Esophagus muscularis mucosa (tissue), 4 donors: Measurements from ENCODE around the gene ARID3A. TPM values are rescaled to one million over a fixed set of nuclear protein-coding genes. Genes with fewer than 3 reads are reported as not detected.

Experiments
- DNase-seq: peaks from one replicate; pipeline ENCODE4 v3.0.0-alpha.2; 2017; ENCODE audit errors: extremely low spot score
- H3K27ac ChIP-seq, 4 donors: fragments of 200-600 bp; sonication (generic); replicated peaks in 1 of 4; 1 replicate in 3 of 4; 2 replicates in 1 of 4; pipeline ENCODE4 v1.5.1; 2016 to 2019; ENCODE audit warnings: mild to moderate bottlenecking in 1 of 4
- H3K27me3 ChIP-seq, 4 donors: fragments of 200-600 bp; sonication (generic); one replicate each; pipeline versions ENCODE4 v1.5.1 to v1.6.0; 2016 to 2019
- H3K36me3 ChIP-seq, 4 donors: fragments of 200-600 bp; sonication (generic); one replicate each; pipeline ENCODE4 v1.5.1; 2016 to 2019
- H3K4me1 ChIP-seq, 4 donors: fragments of 200-600 bp; sonication (generic); one replicate each; pipeline ENCODE4 v1.5.1; 2016 to 2019
- H3K4me3 ChIP-seq, 4 donors: fragments of 200-600 bp; sonication (generic); 1 replicate in 2 of 4; 2 replicates in 2 of 4; pipeline ENCODE4 v1.5.1; 2016 to 2019; ENCODE audit warnings: mild to moderate bottlenecking in 4 of 4, moderate library complexity in 1 of 4
- H3K9me3 ChIP-seq, 4 donors: fragments of 200-600 bp; sonication (generic); 1 replicate in 3 of 4; 2 replicates in 1 of 4; pipeline ENCODE4 v1.5.1; 2016 to 2019
- CTCF ChIP-seq, 3 experiments: fragments of 200-600 bp in 2 of 3; fragments of 450-650 bp in 1 of 3; sonication (generic) in 2 of 3; IDR thresholded peaks; one replicate each; pipeline ENCODE4 v1.5.1; 2017 to 2019; ENCODE audit warnings: antibody characterized with exemption in 3 of 3, mild to moderate bottlenecking in 2 of 3, moderate library complexity in 1 of 3
- EP300 ChIP-seq: sonication (generic); formaldehyde crosslinking; IDR thresholded peaks from one replicate; pipeline ENCODE4 v1.6.1; 2017; ENCODE audit warnings: antibody characterized with exemption
- POLR2A ChIP-seq: fragments of 450-650 bp; IDR thresholded peaks from one replicate; pipeline ENCODE4 v1.6.1; 2017; ENCODE audit warnings: antibody characterized with exemption, moderate library complexity, mild to moderate bottlenecking, low read depth
- POLR2AphosphoS5 ChIP-seq, 2 donors: sonication (generic); formaldehyde crosslinking; IDR thresholded peaks; one replicate each; pipeline ENCODE4 v1.6.1; 2017; ENCODE audit warnings: antibody characterized with exemption in 2 of 2
- WGBS: methylation state at CpG from one replicate; pipeline ENCODE4 v1.1.5; 2018; 5-methylcytosine and 5-hydroxymethylcytosine counted together
- intact Hi-C: fragments of 100-400 bp; cut with DNase I; formaldehyde crosslinking; loops from one replicate; pipeline ENCODE4 v1.15.1; 2023
- total RNA-seq, 4 donors: library from RNA; depleted of rRNA; stranded (reverse); fragments of >200 nt; gene quantifications; one replicate each; pipeline versions ENCODE4 v1.1.0 to v1.2.1, GENCODE V29; 2016

Gene ARID3A
- total RNA-seq, 4 donors from 2014 or later: 2.9 to 8.4 (median 5.0) TPM

- peak; percentile 97 for DNase-seq
- peak within 1 kb of the TSS; percentile 82 to 98 (median 92) for H3K4me3 ChIP-seq
- intact Hi-C loops: loop anchor here (5.0 kb wide), 2 partner anchors 122 to 217 kb away; no protein-coding TSS in a partner anchor
- WGBS: 0% methylated on average over 11 of the region's 78 CpGs
- H3K27me3 ChIP-seq: peaks cover 0 to 9% (median 0%) of the 10 kb centered on the region in 4 donors
- peaks cover 24 to 43% (median 32%) of the 10 kb centered on the region in 4 donors for H3K4me1 ChIP-seq
- H3K36me3 ChIP-seq: peaks cover 7 to 33% (median 26%) of the 10 kb centered on the region in 4 donors
- peak within 1 kb of the TSS; percentile 84 to 88 (median 87) for H3K27ac ChIP-seq
- no peaks in the 10 kb centered on the region for H3K9me3 ChIP-seq
- peak; percentile 90 to 94 for TF ChIP-seq POLR2AphosphoS5 (IDR thresholded peaks at IDR 0.05)
- peak; percentile 35 for TF ChIP-seq POLR2A
- peak in 2 of 3 experiments; percentile 43 to 46 for TF ChIP-seq CTCF (IDR thresholded peaks at IDR 0.05)
- no peak for TF ChIP-seq EP300
These were observed 58.5 kb downstream of the ARID3A start, which contains the start of gene WDR18 for GRCh38 chr19:984165-984967. Gene WDR18 (plus strand): TSS chr19:984345. CDS start chr19:984354, 9 bp downstream.

- 91% methylated on average over 11 of the region's 14 CpGs for WGBS
- no peak overlapping the region for H3K27ac ChIP-seq
- no peak for DNase-seq
- H3K4me1 ChIP-seq: peaks cover 24 to 42% (median 34%) of the 10 kb centered on the region in 4 donors
- intact Hi-C loops: no loop called here
- H3K36me3 ChIP-seq: peaks cover 10 to 50% (median 43%) of the 10 kb centered on the region in 4 donors
- no peak overlapping the region for H3K4me3 ChIP-seq
- no peaks in the 10 kb centered on the region for H3K27me3 ChIP-seq
- H3K9me3 ChIP-seq: no peaks in the 10 kb centered on the region
- TF ChIP-seq POLR2AphosphoS5 (IDR thresholded peaks at IDR 0.05) (no peak), EP300 (no peak), CTCF (IDR thresholded peaks at IDR 0.05) (no peak), POLR2A (no peak)
These were observed 60.2 kb downstream of the ARID3A start for GRCh38 chr19:986083-986482.

- 80% methylated on average over 2 of the region's 14 CpGs for WGBS
- peaks cover 16 to 33% (median 27%) of the 10 kb centered on the region in 4 donors for H3K4me1 ChIP-seq
- no peaks in the 10 kb centered on the region for H3K9me3 ChIP-seq
- H3K4me3 ChIP-seq: no peak overlapping the region
- no peak overlapping the region for H3K27ac ChIP-seq
- no peak for DNase-seq
- TF ChIP-seq POLR2AphosphoS5 (IDR thresholded peaks at IDR 0.05): no peak
- TF ChIP-seq POLR2A: no peak
- TF ChIP-seq CTCF (IDR thresholded peaks at IDR 0.05): no peak
- TF ChIP-seq EP300: no peak
- intact Hi-C loops: no loop called here
- peaks cover 17 to 63% (median 57%) of the 10 kb centered on the region in 4 donors for H3K36me3 ChIP-seq
- no peaks in the 10 kb centered on the region for H3K27me3 ChIP-seq
These were observed 62.2 kb downstream of the ARID3A start for GRCh38 chr19:988081-988480.

GRCh38 chr19:988510-988909 is 62.7 kb downstream of the ARID3A start:
- H3K36me3 ChIP-seq: peaks cover 17 to 67% (median 62%) of the 10 kb centered on the region in 4 donors
- intact Hi-C loops: no loop called here
- DNase-seq: no peak

More at GRCh38 chr19:988510-988909, 62.7 kb downstream of the ARID3A start:
- 89% methylated on average over 13 of the region's 15 CpGs for WGBS
- Histone ChIP-seq H3K4me1 (peaks cover 12 to 28% (median 23%) of the 10 kb centered on the region in 4 donors), H3K9me3 (no peaks in the 10 kb centered on the region), H3K27me3 (no peaks in the 10 kb centered on the region), H3K27ac (no peak overlapping the region), H3K4me3 (no peak overlapping the region)
- no peak for TF ChIP-seq EP300
- TF ChIP-seq POLR2A: no peak
- no peak for TF ChIP-seq CTCF (IDR thresholded peaks at IDR 0.05)
- no peak for TF ChIP-seq POLR2AphosphoS5 (IDR thresholded peaks at IDR 0.05)
